Suprapubic skin (tissue), 3 donors: Measurements from ENCODE around the gene CALCOCO1.

ENCODE experiments used
- POLR2AphosphoS5 ChIP-seq, 3 donors: sonication (generic); formaldehyde crosslinking; IDR thresholded peaks; one replicate each; pipeline ENCODE4 v1.6.1; 2017; ENCODE audit warnings: antibody characterized with exemption in 3 of 3
- TF ChIP-seq, protein P1 (sequence below), 2 donors: fragments of 200-600 bp in 1 of 2; fragments of 450-650 bp in 1 of 2; sonication (generic) in 1 of 2; IDR thresholded peaks; one replicate each; pipeline ENCODE4 v1.5.1; 2016 to 2019; ENCODE audit warnings: antibody characterized with exemption in 2 of 2, mild to moderate bottlenecking in 1 of 2, moderate library complexity in 1 of 2

DNA sequence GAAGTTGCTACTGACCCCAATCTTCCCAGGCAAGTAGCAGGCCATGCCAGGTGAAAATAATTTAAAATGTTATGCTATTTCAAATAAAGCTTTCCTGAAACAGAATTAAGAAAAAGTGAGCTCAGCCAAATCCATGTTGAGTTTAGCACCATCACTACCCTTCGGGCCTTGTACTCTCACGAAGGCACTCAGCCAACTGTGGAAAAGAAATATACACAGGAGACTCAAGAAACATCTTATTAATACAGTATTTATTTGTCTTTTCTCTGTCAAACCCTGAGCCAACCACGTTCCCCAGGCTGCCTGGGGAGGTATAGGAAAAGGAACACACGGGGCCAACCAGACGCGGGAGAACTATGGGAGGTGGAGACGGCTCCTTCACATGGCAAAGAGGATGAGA is 62.3 kb downstream of the CALCOCO1 start:
- TF ChIP-seq, protein P1, sequence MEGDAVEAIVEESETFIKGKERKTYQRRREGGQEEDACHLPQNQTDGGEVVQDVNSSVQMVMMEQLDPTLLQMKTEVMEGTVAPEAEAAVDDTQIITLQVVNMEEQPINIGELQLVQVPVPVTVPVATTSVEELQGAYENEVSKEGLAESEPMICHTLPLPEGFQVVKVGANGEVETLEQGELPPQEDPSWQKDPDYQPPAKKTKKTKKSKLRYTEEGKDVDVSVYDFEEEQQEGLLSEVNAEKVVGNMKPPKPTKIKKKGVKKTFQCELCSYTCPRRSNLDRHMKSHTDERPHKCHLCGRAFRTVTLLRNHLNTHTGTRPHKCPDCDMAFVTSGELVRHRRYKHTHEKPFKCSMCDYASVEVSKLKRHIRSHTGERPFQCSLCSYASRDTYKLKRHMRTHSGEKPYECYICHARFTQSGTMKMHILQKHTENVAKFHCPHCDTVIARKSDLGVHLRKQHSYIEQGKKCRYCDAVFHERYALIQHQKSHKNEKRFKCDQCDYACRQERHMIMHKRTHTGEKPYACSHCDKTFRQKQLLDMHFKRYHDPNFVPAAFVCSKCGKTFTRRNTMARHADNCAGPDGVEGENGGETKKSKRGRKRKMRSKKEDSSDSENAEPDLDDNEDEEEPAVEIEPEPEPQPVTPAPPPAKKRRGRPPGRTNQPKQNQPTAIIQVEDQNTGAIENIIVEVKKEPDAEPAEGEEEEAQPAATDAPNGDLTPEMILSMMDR (IDR thresholded peaks at IDR 0.05), result no peak
- TF ChIP-seq POLR2AphosphoS5 (IDR thresholded peaks at IDR 0.05), result no peak
